Left ventricle myocardium inferior (tissue), 1 donor: ENCODE data around the gene FAM3C. TPM values are rescaled to one million over a fixed set of nuclear protein-coding genes. Genes with fewer than 3 reads are reported as not detected.

Experiments
- DNase-seq: peaks from one replicate; pipeline ENCODE4 v3.0.0-alpha.2; 2020
- H3K27ac ChIP-seq: fragments of 200-600 bp; replicated peaks from 2 replicates; pipeline ENCODE4 v1.8.0; 2021
- H3K27me3 ChIP-seq: fragments of 200-600 bp; 2 replicates; pipeline ENCODE4 v1.8.0; 2021; ENCODE audit warnings: low read depth
- H3K36me3 ChIP-seq: fragments of 200-600 bp; 2 replicates; pipeline ENCODE4 v1.8.0; 2021
- H3K4me1 ChIP-seq: fragments of 200-600 bp; 2 replicates; pipeline ENCODE4 v1.8.0; 2021
- H3K4me3 ChIP-seq: fragments of 200-600 bp; 2 replicates; pipeline ENCODE4 v1.8.0; 2021; ENCODE audit warnings: mild to moderate bottlenecking, moderate library complexity
- H3K9me3 ChIP-seq: fragments of 200-600 bp; replicated peaks from 2 replicates; pipeline ENCODE4 v1.8.0; 2021
- intact Hi-C: fragments of 100-400 bp; cut with micrococcal nuclease; formaldehyde crosslinking; loops from one replicate; pipeline ENCODE4 v1.11.0; 2022
- total RNA-seq: library from RNA; stranded (reverse); fragmentation: NEBNext Ultra II Directional; extraction: Animal tissue kit (Norgen Biotek cat#: 25700); gene quantifications from one replicate; pipeline ENCODE4 v1.2.1, GENCODE V29; 2021
- TF ChIP-seq, protein P1 (sequence below): fragments of 200-600 bp; IDR thresholded peaks from 2 replicates; pipeline ENCODE4 v1.8.0; 2021; ENCODE audit warnings: antibody characterized with exemption, mild to moderate bottlenecking, borderline replicate concordance
- donor health status: DM: no; HTN: yes; CAD: no; lungs with severe emphysema.

The FAM3C gene
- total RNA-seq, 1 donor from 2014 or later: 46.2 TPM

GRCh38 chr7:121351682-121352081 is 44.4 kb downstream of the FAM3C start:
- Histone ChIP-seq H3K27ac (no peak overlapping the region), H3K4me1 (no peaks in the 10 kb centered on the region), H3K27me3 (no peaks in the 10 kb centered on the region), H3K4me3 (no peak overlapping the region), H3K36me3 (peaks cover 44% of the 10 kb centered on the region), H3K9me3 (no peaks in the 10 kb centered on the region)
- TF ChIP-seq, protein P1, sequence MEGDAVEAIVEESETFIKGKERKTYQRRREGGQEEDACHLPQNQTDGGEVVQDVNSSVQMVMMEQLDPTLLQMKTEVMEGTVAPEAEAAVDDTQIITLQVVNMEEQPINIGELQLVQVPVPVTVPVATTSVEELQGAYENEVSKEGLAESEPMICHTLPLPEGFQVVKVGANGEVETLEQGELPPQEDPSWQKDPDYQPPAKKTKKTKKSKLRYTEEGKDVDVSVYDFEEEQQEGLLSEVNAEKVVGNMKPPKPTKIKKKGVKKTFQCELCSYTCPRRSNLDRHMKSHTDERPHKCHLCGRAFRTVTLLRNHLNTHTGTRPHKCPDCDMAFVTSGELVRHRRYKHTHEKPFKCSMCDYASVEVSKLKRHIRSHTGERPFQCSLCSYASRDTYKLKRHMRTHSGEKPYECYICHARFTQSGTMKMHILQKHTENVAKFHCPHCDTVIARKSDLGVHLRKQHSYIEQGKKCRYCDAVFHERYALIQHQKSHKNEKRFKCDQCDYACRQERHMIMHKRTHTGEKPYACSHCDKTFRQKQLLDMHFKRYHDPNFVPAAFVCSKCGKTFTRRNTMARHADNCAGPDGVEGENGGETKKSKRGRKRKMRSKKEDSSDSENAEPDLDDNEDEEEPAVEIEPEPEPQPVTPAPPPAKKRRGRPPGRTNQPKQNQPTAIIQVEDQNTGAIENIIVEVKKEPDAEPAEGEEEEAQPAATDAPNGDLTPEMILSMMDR: no peak
- DNase-seq: no peak
- intact Hi-C loops: no loop called here

DNA sequence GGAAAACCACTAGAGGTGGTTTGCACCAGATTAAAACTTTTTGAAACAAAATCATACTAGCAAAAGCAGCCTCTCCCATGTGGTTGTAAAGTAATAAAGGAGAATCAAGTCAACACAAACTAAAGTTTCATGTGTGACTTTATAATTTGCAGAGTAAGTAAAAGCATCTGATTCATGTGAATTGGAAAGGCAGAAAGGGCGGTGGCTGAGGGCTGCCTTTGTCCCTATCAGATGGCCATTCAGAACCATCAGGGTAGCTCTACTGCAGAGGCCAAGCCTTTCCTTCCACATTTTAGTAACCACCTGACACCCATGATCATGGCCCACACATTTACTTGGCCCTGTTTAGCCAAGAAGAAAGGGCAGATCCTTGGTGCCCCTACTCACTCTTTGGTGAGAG is 51.6 kb downstream of the FAM3C start:
- no peaks in the 10 kb centered on the region for H3K9me3 ChIP-seq
- H3K27ac ChIP-seq: no peak overlapping the region
- H3K4me1 ChIP-seq: no peaks in the 10 kb centered on the region
- intact Hi-C loops: no loop called here
- TF ChIP-seq, protein P1: no peak
- no peaks in the 10 kb centered on the region for H3K36me3 ChIP-seq
- no peak overlapping the region for H3K4me3 ChIP-seq
- H3K27me3 ChIP-seq: no peaks in the 10 kb centered on the region
- no peak for DNase-seq

GRCh38 chr7:121344093-121344492 is 52.0 kb downstream of the FAM3C start:
- Histone ChIP-seq H3K4me1 (no peaks in the 10 kb centered on the region), H3K36me3 (no peaks in the 10 kb centered on the region), H3K27me3 (no peaks in the 10 kb centered on the region), H3K4me3 (no peak overlapping the region), H3K27ac (no peak overlapping the region), H3K9me3 (no peaks in the 10 kb centered on the region)
- TF ChIP-seq, protein P1: no peak
- intact Hi-C loops: no loop called here
- no peak for DNase-seq

DNA sequence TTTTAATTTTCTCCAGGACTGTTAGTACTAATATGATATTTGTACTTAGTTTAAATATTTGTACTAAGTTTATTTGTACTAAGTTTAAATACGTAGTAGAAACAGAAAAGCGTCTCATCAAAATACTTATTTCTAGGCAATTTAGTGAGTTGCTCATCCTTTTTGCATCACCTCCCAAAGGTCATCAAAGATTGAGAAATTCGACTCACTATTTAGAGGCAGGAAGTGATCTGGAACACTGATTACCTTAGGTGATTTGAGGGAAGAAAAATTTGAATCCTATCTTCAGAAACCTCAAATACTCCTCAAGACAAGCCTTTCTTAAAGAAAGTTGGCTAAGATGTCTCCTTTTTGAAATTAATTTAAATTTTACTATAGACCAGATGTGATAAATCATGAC is 52.8 kb downstream of the FAM3C start:
- Histone ChIP-seq H3K4me3 (no peak overlapping the region), H3K4me1 (no peaks in the 10 kb centered on the region), H3K9me3 (no peaks in the 10 kb centered on the region), H3K36me3 (no peaks in the 10 kb centered on the region), H3K27me3 (no peaks in the 10 kb centered on the region), H3K27ac (no peak overlapping the region)
- DNase-seq: no peak
- TF ChIP-seq, protein P1: no peak
- intact Hi-C loops: no loop called here

DNA sequence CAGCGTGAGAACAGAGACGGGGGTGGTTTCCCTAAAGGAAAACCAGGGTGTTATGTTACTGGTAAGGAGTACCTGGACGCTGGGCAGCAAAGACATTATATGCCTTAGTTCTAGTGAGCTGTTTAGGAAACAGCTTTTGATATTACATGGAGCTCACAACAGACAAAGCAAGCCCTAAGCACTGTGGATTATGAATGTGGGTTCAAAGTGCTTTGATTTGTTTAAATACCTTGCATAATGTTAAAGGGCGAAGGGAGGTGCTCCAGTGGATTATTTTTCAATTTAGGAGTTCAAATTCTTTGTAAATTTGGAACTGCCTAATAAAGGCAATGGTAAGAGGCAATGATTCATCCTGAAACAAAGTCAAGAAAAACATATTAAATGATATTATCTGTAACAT is 53.5 kb downstream of the FAM3C start:
- no peak overlapping the region for H3K4me3 ChIP-seq
- no peaks in the 10 kb centered on the region for H3K27me3 ChIP-seq
- TF ChIP-seq, protein P1: no peak
- H3K9me3 ChIP-seq: no peaks in the 10 kb centered on the region
- no peaks in the 10 kb centered on the region for H3K36me3 ChIP-seq
- intact Hi-C loops: no loop called here
- no peak overlapping the region for H3K27ac ChIP-seq
- DNase-seq: no peak
- no peaks in the 10 kb centered on the region for H3K4me1 ChIP-seq

- Histone ChIP-seq H3K27me3 (no peaks in the 10 kb centered on the region), H3K36me3 (no peaks in the 10 kb centered on the region), H3K9me3 (no peaks in the 10 kb centered on the region), H3K4me1 (no peaks in the 10 kb centered on the region), H3K27ac (no peak overlapping the region), H3K4me3 (no peak overlapping the region)
- TF ChIP-seq, protein P1: no peak
- no peak for DNase-seq
- intact Hi-C loops: no loop called here
Observed at GRCh38 chr7:121341933-121342332, 54.2 kb downstream of the FAM3C start.
